NCI-H2171 (cell line): ENCODE data around the gene MAGI1.

ENCODE experiments used
- DNase-seq: peaks from one replicate; lab custom pipeline; 2025; lab: John Stamatoyannopoulos, UW

Gene MAGI1

DNA sequence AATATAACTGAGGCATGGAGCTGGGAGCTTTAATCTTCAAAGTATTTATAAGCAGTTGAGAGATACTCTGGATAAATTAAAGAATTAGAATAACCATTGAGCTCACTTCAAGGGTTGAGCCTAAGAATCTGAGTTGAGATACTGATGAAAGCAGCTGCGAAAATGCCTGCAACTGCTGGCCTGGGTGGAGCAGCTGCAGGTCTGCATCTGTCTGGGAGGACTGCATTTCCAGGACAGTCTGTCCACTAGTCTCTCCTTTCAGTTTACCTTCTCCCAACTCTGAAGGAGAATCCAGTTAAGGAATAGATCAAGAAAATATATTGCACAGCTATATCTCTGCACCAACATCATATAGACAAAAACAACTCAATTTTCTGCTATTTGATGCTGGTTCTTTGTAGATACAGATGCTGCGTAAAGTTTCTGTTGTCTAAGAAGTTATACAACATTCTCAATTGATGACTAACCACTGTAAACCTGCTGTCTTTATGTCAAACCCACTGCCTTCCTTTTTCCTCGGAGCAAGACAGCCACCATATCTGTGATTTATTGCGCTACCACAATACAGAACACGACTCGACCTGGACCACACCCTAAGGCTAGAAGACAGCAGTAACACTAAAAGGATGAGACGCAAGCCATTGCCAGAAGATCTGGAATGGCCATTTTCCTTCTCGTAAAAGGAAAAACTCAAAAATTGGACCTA lies 245.1 kb downstream of the MAGI1 start:
- DNase-seq = no peak

GRCh38 chr3:65788461-65788860 lies 250.3 kb downstream of the MAGI1 start:
- no peak for DNase-seq

- no peak for DNase-seq
These were observed 250.9 kb downstream of the MAGI1 start for GRCh38 chr3:65787827-65788226.

- DNase-seq = no peak
These were observed 251.4 kb downstream of the MAGI1 start for GRCh38 chr3:65787340-65787739.

DNA sequence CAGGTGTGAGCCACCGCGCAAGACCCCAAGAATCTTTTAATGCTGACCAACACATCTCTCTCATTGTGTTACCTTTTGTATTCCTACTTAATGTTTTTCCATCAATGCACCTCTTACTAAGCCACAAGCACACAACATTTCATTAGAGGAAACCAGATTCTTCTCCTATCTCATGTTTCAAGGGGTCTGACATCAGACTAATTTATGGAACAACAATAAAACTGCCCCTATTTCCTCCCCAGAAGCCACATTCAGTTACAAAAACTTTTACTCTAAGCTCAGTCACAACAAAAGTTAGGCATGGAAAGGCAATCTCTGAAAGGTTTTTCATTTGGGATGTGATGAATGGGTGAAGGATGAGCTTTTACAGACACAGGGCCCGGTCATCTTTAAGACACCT lies 251.8 kb downstream of the MAGI1 start:
- DNase-seq = no peak

GRCh38 chr3:65785065-65785645 lies 253.6 kb downstream of the MAGI1 start:
- peak; percentile 6 for DNase-seq

GRCh38 chr3:65783117-65783516 lies 255.6 kb downstream of the MAGI1 start:
- DNase-seq = no peak

DNA sequence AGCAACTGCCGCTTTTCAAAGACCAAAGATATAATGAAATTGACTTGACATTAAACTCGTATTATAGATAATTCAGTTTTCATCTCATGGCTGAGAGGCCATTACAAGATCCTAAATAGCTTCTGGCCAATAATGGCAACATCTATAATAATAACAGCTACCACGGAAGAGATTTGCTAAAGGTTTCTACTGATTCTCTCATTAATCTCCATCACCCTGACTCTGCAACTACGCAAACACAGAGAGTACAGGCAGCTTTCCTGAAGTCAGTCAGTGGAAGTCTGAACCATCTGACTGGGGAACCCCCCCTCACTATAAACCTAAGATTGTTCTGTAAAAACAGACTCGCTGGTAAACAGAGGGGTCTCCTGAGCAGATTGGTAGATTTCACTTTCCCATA lies 257.1 kb downstream of the MAGI1 start:
- DNase-seq = no peak

GRCh38 chr3:65779390-65779789 lies 259.3 kb downstream of the MAGI1 start:
- DNase-seq = no peak

- no peak for DNase-seq
These were observed 259.8 kb downstream of the MAGI1 start for GRCh38 chr3:65778968-65779367.

- no peak for DNase-seq
These were observed 261.7 kb downstream of the MAGI1 start for GRCh38 chr3:65777050-65777449.

DNA sequence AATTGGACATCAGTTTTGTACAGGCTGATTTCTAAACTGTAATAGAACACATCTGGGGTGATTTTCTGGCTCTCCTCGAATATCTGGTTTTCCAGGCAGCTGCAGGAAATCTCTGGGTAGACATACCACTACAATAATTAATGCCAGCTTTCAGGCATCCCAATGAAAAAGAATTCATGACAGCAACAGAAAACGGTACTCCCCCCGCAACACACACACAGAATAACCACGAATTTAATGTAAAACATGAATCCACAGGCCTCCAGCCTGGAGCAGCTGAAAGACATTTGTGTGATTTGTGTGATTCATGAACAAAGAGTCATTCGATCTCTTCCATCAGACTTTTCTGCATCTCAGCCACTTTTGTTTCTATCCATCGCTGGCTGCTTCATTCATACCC lies 262.2 kb downstream of the MAGI1 start:
- DNase-seq = no peak

DNA sequence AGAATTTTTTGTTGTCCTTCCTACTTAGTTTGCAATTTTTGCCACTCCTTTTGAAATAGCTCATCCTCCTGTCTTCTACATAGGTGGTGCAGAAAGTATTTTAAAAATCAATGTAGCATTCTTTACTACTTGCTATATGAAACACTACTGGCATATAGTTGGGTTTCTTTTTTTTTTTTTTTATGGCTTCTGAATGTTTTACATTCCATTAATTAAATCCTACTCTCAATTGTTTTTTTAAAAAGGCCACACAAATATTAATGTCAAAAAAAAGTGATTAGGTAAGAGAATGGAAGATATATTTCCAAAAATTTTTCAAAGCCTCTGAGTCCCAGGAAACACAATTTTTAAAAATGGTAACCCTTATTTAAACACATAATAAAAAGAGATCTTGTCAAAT lies 262.6 kb downstream of the MAGI1 start:
- DNase-seq = no peak

DNA sequence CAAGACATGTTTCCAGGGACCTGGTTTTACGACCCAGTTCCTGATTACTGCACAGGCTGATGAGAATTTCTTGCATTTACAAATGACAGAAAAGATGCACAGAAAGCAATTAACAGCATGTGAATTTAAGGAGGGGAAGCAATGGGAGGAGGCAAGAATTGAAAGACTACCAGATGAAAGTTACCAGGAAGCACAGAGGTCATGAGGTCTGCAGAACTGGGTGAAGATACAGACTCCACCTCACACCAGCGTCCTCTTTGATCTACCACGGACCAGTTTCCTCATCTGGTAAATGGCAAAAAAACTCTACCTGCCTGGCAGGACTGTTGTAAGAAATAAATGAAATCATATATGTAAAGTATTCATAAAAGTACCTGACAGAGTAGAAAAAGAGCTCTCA lies 266.0 kb downstream of the MAGI1 start:
- no peak for DNase-seq

DNA sequence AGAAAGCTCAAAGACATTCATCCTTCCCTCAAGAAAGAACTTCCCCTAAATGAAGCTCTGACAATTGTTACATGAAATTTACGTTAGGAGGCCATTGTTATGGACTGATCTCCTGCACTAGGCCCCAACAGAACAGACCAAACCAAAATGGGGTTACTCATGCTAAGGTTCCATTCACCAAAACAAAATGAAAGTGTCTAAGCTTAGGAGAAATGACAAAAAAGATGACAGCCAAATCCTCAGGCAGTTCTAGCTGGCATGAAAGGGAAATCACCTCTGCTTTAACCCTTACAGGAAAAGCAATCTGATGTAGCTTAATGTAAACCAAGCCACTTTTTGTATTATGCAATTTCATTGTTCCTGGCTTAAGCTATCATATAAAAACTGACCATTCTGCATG lies 271.2 kb downstream of the MAGI1 start:
- DNase-seq = no peak

DNA sequence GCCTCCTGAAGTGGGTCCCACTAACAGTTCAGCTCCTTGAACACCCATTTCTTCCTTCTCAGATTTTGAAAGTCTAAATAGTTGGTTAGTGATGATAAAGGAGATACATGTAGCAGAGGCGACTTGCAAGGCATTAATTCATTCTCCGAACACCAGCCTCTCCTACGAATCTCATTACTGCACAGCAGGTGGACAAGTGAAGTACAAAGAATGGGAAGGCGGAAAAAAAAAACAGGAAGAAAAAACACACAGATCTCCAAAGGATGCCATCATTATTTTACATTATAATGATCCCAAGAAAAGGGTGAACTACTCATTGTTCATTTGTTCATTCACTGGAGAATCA lies 276.5 kb downstream of the MAGI1 start:
- DNase-seq = no peak

DNA sequence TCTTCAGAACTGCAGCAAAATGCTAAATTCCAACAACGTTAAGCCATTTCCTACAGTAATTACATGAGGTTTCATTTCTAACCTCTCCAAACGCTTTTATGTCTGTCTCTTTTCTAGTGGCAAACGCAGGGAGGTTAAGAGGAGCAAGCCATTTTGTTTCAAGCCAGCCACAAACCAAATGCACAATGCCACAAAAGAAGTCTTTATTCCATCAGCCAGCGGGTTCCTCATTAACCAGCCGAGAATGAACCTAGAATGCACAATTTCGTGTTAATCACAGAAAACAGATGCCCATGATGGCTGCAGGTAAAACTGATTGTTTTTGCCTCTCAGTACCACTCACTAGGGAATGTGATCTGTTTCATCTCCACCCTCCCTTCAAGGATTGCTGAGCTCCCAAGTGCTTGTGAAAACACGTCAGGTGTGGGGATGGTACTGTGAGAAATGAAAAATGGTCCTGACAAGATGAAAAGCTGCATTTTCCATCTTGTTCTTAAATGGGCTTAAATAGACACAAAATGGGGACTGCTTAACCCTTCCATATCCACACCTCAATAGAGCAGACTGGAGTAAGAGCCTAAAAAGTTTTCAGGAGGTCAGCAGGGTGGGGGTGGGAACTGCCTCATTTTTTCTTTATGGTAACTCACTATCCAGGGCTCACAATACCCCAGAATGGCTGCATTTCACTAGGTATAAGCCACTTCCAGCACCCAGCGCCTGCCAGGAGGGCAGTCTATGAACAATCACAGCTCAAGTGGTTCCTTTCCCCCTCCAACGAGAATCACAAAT lies 277.1 kb downstream of the MAGI1 start:
- no peak for DNase-seq

- no peak for DNase-seq
These were observed 279.7 kb downstream of the MAGI1 start for GRCh38 chr3:65758876-65759598.

- DNase-seq = no peak
These were observed 280.3 kb downstream of the MAGI1 start for GRCh38 chr3:65758438-65758837.

DNA sequence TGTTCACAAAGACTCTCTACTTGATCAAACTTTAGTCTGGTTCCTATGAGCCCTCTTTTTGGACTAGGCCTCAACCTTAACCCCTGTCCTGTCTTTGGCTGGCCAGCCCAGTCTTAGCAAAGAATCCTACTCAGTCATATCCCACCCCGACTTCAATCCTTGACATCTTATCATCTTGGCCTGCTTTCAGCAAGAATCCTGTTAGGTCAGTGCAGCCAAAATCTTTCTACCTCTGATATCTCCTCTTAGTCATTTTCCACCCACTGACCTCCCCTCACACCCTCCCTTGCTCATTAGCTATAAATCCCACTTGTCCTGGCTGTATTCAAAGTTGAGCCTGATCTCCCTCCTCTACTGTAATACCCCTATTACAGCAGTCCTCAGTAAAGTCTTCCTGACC lies 286.1 kb downstream of the MAGI1 start:
- no peak for DNase-seq

GRCh38 chr3:65751123-65751700 lies 287.5 kb downstream of the MAGI1 start:
- no peak for DNase-seq

GRCh38 chr3:65749066-65749465 lies 289.7 kb downstream of the MAGI1 start:
- no peak for DNase-seq
